ENCODE measurements around the gene STIP1. TPM values are rescaled to one million over a fixed set of nuclear protein-coding genes. Genes with fewer than 3 reads are reported as not detected.

STIP1 gene
- total and polyA plus RNA-seq, 2 donors (not counting 1 experiment from before 2014, with no cell fraction given), result 49.8 to 78.7 TPM

- CTCF ChIA-PET, result interaction anchor here (0.6 to 3.2 kb wide), 5 partner anchors 8 to 317 kb away, joined by 3 to 12 read pairs (median 4); no protein-coding TSS in a partner anchor
- POLR2A ChIA-PET, result interaction anchor here (0.6 kb wide), 1 partner anchor 33 kb away, joined by 3 read pairs; no protein-coding TSS in a partner anchor
- peaks cover 8% of the 10 kb centered on the region for H3K79me2 ChIP-seq (ENCODE audit: control insufficient read depth, insufficient read depth, low read length)
Observed at GRCh38 chr11:64196626-64197025, 10.7 kb downstream of the STIP1 start.

GRCh38 chr11:64198511-64198910 lies 12.5 kb downstream of the STIP1 start:
- no peak for DNase-seq
- Mint-ChIP-seq H3K27ac (no peak overlapping the region), H3K4me1 (no peaks in the 10 kb centered on the region), H3K9me3 (ENCODE audit: insufficient read depth) (no peaks in the 10 kb centered on the region), H3K4me3 (no peak overlapping the region), H3K27me3 (no peaks in the 10 kb centered on the region)
- ChIA-PET CTCF (no interaction called here), POLR2A (interaction anchor here (0.6 kb wide), 1 partner anchor 429 kb away, joined by 3 read pairs; no protein-coding TSS in a partner anchor)
- H3K9me3 ChIP-seq (ENCODE audit: control extremely low read depth in 1 of 3, control insufficient read depth in 2 of 3, insufficient read depth in 1 of 3, low read length in 2 of 3), result no peaks in the 10 kb centered on the region
- H4K20me1 ChIP-seq (ENCODE audit: control insufficient read depth, insufficient read depth, low read length, poor library complexity, severe bottlenecking), result peaks cover 23% of the 10 kb centered on the region
- H3K4me3 ChIP-seq (ENCODE audit: control extremely low read depth in 1 of 5, extremely low read depth in 1 of 5, insufficient read depth in 1 of 5, low read depth in 2 of 5, low read length in 4 of 5), result no peak overlapping the region
- peaks cover 10 to 85% of the 10 kb centered on the region in 2 experiments for H3K36me3 ChIP-seq (replicated peaks in 1 of 2; ENCODE audit: control extremely low read depth in 1 of 2, control insufficient read depth in 1 of 2, extremely low read depth in 1 of 2, insufficient read depth in 2 of 2, low read length in 1 of 2)
- intact Hi-C loops (cut with micrococcal nuclease), result no loop called here
- WGBS (ENCODE audit: insufficient coverage), result no CpG with 5 or more reads among the region's 2 CpGs
- TF ChIP-seq EZH2 (IDR thresholded peaks at IDR 0.05; ENCODE audit: borderline replicate concordance, insufficient read depth, low read depth, low read length, poor library complexity, severe bottlenecking), result no peak
- no peak for TF ChIP-seq CTCF (IDR thresholded peaks at IDR 0.05)
- no peak overlapping the region for H3K27ac ChIP-seq (ENCODE audit: low read length in 2 of 2)
- H3K4me2 ChIP-seq (replicated peaks; ENCODE audit: low read depth, low read length, poor library complexity, severe bottlenecking), result no peak overlapping the region
- no peak overlapping the region for H3K9ac ChIP-seq (ENCODE audit: low read length)
- no peaks in the 10 kb centered on the region for H3K27me3 ChIP-seq (replicated peaks in 1 of 4; ENCODE audit: control extremely low read depth in 1 of 4, control insufficient read depth in 3 of 4, insufficient read depth in 4 of 4, low read length in 3 of 4)
- H3K79me2 ChIP-seq (ENCODE audit: control insufficient read depth, insufficient read depth, low read length), result peaks cover 8% of the 10 kb centered on the region
- no peaks in the 10 kb centered on the region for H3K4me1 ChIP-seq (ENCODE audit: control insufficient read depth in 2 of 2, insufficient read depth in 2 of 2, low read length in 2 of 2)
- H2AFZ ChIP-seq (ENCODE audit: insufficient read depth, low read depth, low read length, poor library complexity, severe bottlenecking), result no peak overlapping the region
- ATAC-seq (ENCODE audit: low read depth), result no peak

More at GRCh38 chr11:64196626-64197025, 10.7 kb downstream of the STIP1 start:
- Histone ChIP-seq H4K20me1 (ENCODE audit: control insufficient read depth, insufficient read depth, low read length, poor library complexity, severe bottlenecking) (peaks cover 37% of the 10 kb centered on the region), H3K4me1 (ENCODE audit: control insufficient read depth in 2 of 2, insufficient read depth in 2 of 2, low read length in 2 of 2) (peaks cover 4 to 6% of the 10 kb centered on the region in 2 donors), H2AFZ (ENCODE audit: insufficient read depth, low read depth, low read length, poor library complexity, severe bottlenecking) (no peak overlapping the region), H3K9me3 (ENCODE audit: control extremely low read depth in 1 of 3, control insufficient read depth in 2 of 3, insufficient read depth in 1 of 3, low read length in 2 of 3) (no peaks in the 10 kb centered on the region), H3K9ac (ENCODE audit: low read length) (no peak overlapping the region), H3K36me3 (replicated peaks in 1 of 2; ENCODE audit: control extremely low read depth in 1 of 2, control insufficient read depth in 1 of 2, extremely low read depth in 1 of 2, insufficient read depth in 2 of 2, low read length in 1 of 2) (peaks cover 13 to 84% of the 10 kb centered on the region in 2 experiments), H3K27ac (ENCODE audit: low read length in 2 of 2) (no peak overlapping the region), H3K4me3 (ENCODE audit: control extremely low read depth in 1 of 5, extremely low read depth in 1 of 5, insufficient read depth in 1 of 5, low read depth in 2 of 5, low read length in 4 of 5) (no peak overlapping the region), H3K4me2 (replicated peaks; ENCODE audit: low read depth, low read length, poor library complexity, severe bottlenecking) (no peak overlapping the region), H3K27me3 (replicated peaks in 1 of 4; ENCODE audit: control extremely low read depth in 1 of 4, control insufficient read depth in 3 of 4, insufficient read depth in 4 of 4, low read length in 3 of 4) (no peaks in the 10 kb centered on the region)
- H3K9me3 Mint-ChIP-seq (ENCODE audit: insufficient read depth), result no peaks in the 10 kb centered on the region
- intact Hi-C loops (cut with micrococcal nuclease), result no loop called here
- WGBS (ENCODE audit: insufficient coverage), result 98% methylated on average over 6 of the region's 9 CpGs
- no peak overlapping the region for H3K27ac Mint-ChIP-seq
- DNase-seq (no peak), ATAC-seq (ENCODE audit: low read depth) (no peak)
- no peak for TF ChIP-seq EZH2 (IDR thresholded peaks at IDR 0.05; ENCODE audit: borderline replicate concordance, insufficient read depth, low read depth, low read length, poor library complexity, severe bottlenecking)
- TF ChIP-seq CTCF (IDR thresholded peaks at IDR 0.05), result no peak
- H3K27me3 Mint-ChIP-seq, result no peaks in the 10 kb centered on the region
- no peak overlapping the region for H3K4me3 Mint-ChIP-seq
- H3K4me1 Mint-ChIP-seq, result peaks cover 8% of the 10 kb centered on the region
